Ovary (tissue), 9 donors: ENCODE results near the gene RPS15. TPM values are rescaled to one million over a fixed set of nuclear protein-coding genes. Genes with fewer than 3 reads are reported as not detected.

Experiments
- DNase-seq, 5 donors: peaks; one replicate each; pipeline ENCODE4 v3.0.0-alpha.2; 2019 to 2020
- H3K27ac ChIP-seq, 2 donors: fragments of 200-600 bp; one replicate each; pipeline versions ENCODE4 v1.5.1 to v1.8.0; 2019 to 2022
- H3K27me3 ChIP-seq: fragments of 200-600 bp; one replicate; pipeline ENCODE4 v1.8.0; 2022
- H3K36me3 ChIP-seq: fragments of 200-600 bp; sonication (generic); one replicate; pipeline ENCODE4 v1.5.1; 2019
- H3K4me1 ChIP-seq: one replicate; pipeline ENCODE4 v1.8.1; 2013; ENCODE audit warnings: mild to moderate bottlenecking, moderate library complexity; ENCODE audit not compliant: insufficient read depth
- H3K4me3 ChIP-seq: fragments of 200-600 bp; sonication (generic); one replicate; pipeline ENCODE4 v1.5.1; 2017
- H3K9me3 ChIP-seq, 2 donors: fragments of 200-600 bp in 1 of 2; sonication (generic) in 1 of 2; one replicate each; pipeline versions ENCODE4 v1.5.1 to v1.8.1; 2013 to 2019; ENCODE audit warnings: mild to moderate bottlenecking in 1 of 2, moderate library complexity in 1 of 2
- EP300 ChIP-seq: sonication (generic); formaldehyde crosslinking; IDR thresholded peaks from one replicate; pipeline ENCODE4 v1.6.1; 2017; ENCODE audit warnings: antibody characterized with exemption
- POLR2A ChIP-seq: fragments of 450-650 bp; IDR thresholded peaks from one replicate; pipeline ENCODE4 v1.6.1; 2017; ENCODE audit warnings: antibody characterized with exemption, mild to moderate bottlenecking, moderate library complexity
- WGBS, 3 donors: extraction: QIAGEN DNeasy Blood & Tissue Kit in 1 of 3; methylation state at CpG; one replicate each; pipeline versions ENCODE4 v1.1.5 to v1.1.7; 2013 to 2017; 5-methylcytosine and 5-hydroxymethylcytosine counted together
- intact Hi-C, 4 donors: fragments of 100-400 bp; cut with DNase I; formaldehyde crosslinking; loops; one replicate each; pipeline versions ENCODE4 v1.11.0 to v1.15.1; 2022 to 2023
- polyA plus RNA-seq, 2 donors: library from polyadenylated mRNA; stranded (reverse); fragments of 200-250 nt in 1 of 2; fragments of 350-450 nt in 1 of 2; fragmentation: Illumina TruSeq in 1 of 2; extraction: RNeasy Lipid Tissue Mini Kit (QIAGEN cat#74804) in 1 of 2; gene quantifications; one replicate each; pipeline ENCODE4 v1.2.3, GENCODE V29; 2013 to 2014
- total RNA-seq, 7 donors: library from RNA; depleted of rRNA in 2 of 7; stranded (reverse); fragments of >200 nt in 2 of 7; fragmentation: NEBNext Ultra II Directional in 3 of 7; extraction: Animal tissue kit (Norgen Biotek cat#: 25700) in 3 of 7; gene quantifications; one replicate each; pipeline versions ENCODE4 v1.1.0 to v1.2.4, GENCODE V29; 2016 to 2023
- TF ChIP-seq, protein P1 (sequence below), 3 donors: fragments of 450-650 bp in 2 of 3; fragments of 200-600 bp in 1 of 3; IDR thresholded peaks; one replicate each; pipeline versions ENCODE4 v1.5.1 to v1.8.0; 2016 to 2022; ENCODE audit warnings: antibody characterized with exemption in 3 of 3, mild to moderate bottlenecking in 1 of 3
- donor health status: DM: no; HTN: no; CAD: no; lungs with moderate emphysema.
- donor health status: DM: no; HTN: no; CAD: no.
- donor health status: Bipolar disorder and iron deficiency.
- donor health status: DM: yes; HTN: yes; CAD: no.
- donor health status: DM: no; HTN: no; CAD: no.
- donor health status: DM: yes; HTN: yes; CAD: no.

RPS15 gene
- total and polyA plus RNA-seq, 9 donors = 174 to 7,253 (median 2,328) TPM

DNA sequence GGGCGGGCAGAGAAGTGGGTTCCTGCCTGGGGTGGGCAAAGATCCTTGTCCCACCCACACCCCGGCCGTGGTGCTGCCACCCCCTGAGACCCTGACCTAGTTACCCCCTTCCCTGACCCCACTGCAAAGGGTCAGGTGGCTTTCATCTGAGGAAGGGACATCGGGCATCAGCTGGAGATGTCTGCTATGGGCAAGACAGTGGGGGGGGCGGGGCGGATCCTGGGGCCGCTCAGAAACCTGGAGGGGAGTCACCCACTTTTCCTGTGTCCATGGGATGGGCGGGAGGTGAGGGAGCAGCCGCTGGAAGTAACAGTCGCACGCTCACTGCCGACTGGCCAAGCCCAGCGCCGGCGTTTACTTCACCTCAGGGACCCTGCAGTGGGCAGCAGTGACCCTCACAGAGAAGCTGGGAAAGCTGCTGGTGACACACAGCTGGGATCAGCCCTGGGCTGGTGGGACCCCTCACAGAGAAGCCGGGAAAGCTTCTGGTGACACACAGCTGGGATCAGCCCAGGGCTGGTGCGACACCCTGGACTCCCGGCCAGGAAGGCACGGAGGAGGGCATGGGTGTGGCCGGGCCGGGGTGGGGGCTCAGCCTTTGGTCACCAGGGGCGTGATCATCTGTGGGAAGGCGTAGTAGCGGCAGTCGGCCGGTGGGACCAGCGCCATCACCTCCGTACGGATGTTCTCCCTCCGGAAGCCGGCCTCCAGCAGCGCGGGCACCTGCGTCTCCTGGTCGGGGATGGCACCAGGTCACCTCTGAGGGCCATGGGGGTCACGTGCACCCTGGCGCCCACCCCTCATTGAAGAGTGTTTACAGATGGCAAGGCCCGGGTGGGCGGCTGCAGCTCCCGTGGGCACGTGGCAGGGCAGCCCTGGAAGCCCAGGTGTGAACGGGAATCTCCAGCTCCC is 41.2 kb upstream of the RPS15 start:
- 64 to 71% (median 70%) methylated on average over 33 to 42 of the region's 42 CpGs for WGBS, 3 donors
- no peaks in the 10 kb centered on the region for H3K9me3 ChIP-seq
- intact Hi-C loops = no loop called here
- H3K4me3 ChIP-seq = no peak overlapping the region
- TF ChIP-seq, protein P1, sequence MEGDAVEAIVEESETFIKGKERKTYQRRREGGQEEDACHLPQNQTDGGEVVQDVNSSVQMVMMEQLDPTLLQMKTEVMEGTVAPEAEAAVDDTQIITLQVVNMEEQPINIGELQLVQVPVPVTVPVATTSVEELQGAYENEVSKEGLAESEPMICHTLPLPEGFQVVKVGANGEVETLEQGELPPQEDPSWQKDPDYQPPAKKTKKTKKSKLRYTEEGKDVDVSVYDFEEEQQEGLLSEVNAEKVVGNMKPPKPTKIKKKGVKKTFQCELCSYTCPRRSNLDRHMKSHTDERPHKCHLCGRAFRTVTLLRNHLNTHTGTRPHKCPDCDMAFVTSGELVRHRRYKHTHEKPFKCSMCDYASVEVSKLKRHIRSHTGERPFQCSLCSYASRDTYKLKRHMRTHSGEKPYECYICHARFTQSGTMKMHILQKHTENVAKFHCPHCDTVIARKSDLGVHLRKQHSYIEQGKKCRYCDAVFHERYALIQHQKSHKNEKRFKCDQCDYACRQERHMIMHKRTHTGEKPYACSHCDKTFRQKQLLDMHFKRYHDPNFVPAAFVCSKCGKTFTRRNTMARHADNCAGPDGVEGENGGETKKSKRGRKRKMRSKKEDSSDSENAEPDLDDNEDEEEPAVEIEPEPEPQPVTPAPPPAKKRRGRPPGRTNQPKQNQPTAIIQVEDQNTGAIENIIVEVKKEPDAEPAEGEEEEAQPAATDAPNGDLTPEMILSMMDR (IDR thresholded peaks at IDR 0.05) = no peak
- TF ChIP-seq EP300 (no peak), POLR2A (no peak)
- no peak overlapping the region for H3K27ac ChIP-seq
- no peaks in the 10 kb centered on the region for H3K36me3 ChIP-seq
- H3K4me1 ChIP-seq = peaks cover 12% of the 10 kb centered on the region
- no peak for DNase-seq
- H3K27me3 ChIP-seq = no peaks in the 10 kb centered on the region

DNA sequence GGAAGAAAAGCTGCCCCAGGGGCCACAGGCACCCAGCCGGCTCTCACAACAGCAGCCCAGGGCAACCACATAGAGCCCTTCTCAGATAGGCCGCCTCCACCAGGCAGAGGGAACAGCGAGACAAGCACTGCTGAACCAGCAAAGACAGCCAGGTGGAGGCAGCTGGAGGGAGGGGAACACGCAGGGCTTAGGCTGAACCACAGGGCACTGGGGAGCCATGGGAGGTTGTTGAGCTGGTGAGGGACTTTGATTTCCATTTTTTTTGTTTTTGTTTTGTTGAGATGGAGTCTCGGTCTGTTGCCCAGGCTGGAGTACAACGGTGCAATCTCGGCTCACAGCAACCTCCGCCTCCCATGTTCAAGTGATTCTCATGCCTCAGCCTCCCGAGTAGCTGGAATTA is 40.4 kb upstream of the RPS15 start:
- no peaks in the 10 kb centered on the region for H3K9me3 ChIP-seq
- no peak for DNase-seq
- peaks cover 14% of the 10 kb centered on the region for H3K4me1 ChIP-seq
- H3K27me3 ChIP-seq = no peaks in the 10 kb centered on the region
- H3K4me3 ChIP-seq = no peak overlapping the region
- intact Hi-C loops = no loop called here
- no peak overlapping the region for H3K27ac ChIP-seq
- H3K36me3 ChIP-seq = no peaks in the 10 kb centered on the region
- WGBS, 3 donors = 82 to 93% (median 87%) methylated on average over 9 of the region's 9 CpGs
- TF ChIP-seq, protein P1 (IDR thresholded peaks at IDR 0.05) = no peak
- TF ChIP-seq POLR2A (no peak), EP300 (no peak)

DNA sequence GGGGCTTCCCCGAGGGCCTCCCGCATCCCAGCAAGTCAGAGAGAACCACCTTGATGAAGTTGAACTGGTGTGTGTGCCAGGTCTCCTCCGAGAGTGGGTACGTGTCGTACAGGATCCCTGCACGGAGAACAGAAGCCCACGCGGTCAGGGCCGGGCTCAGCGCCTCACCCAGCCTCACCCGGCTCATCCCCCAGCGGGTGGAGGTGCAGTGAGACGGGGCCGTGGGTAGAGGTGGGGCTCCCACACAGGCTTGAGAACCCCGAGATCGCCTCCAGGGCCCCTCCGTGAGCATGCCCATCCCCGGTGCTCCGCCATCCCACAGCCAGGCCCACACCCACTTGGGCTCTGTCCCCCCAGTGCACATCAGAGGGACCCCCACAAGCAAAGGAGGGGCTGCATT is 39.1 kb upstream of the RPS15 start:
- intact Hi-C loops = no loop called here

DNA sequence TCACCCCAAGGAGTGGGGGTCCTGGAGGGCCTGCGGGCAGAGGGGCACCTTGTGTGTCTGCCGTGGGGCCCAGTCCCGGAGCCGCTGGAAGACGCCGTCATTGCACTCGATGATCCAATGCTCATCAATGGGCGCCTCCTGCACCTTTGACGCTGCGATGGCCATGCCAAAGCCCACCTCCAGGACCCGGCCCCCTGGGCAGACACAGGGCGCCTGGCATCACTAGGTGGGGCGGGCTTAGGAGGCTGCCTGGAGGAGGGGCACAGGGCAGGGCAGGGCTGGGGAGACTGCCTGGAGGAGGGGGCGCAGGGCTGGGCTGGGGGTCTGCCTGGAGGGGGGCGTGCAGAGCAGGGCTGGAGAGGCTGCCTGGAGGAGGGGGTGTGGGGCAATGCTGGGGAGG is 38.5 kb upstream of the RPS15 start:
- WGBS, 3 donors = 89 to 90% (median 89%) methylated on average over 10 to 15 of the region's 15 CpGs
- Histone ChIP-seq H3K36me3 (no peaks in the 10 kb centered on the region), H3K4me1 (peaks cover 16% of the 10 kb centered on the region), H3K27me3 (no peaks in the 10 kb centered on the region), H3K4me3 (no peak overlapping the region), H3K9me3 (no peaks in the 10 kb centered on the region), H3K27ac (no peak overlapping the region)
- intact Hi-C loops = no loop called here
- DNase-seq = no peak
- TF ChIP-seq EP300 (no peak), POLR2A (no peak)

More for the DNA sequence above, 39.1 kb upstream of the RPS15 start:
- Histone ChIP-seq H3K9me3 (no peaks in the 10 kb centered on the region), H3K4me1 (peaks cover 16% of the 10 kb centered on the region), H3K36me3 (no peaks in the 10 kb centered on the region), H3K27ac (no peak overlapping the region), H3K4me3 (no peak overlapping the region), H3K27me3 (no peaks in the 10 kb centered on the region)
- DNase-seq = no peak
- 88 to 90% (median 90%) methylated on average over 19 of the region's 19 CpGs for WGBS, 3 donors
- TF ChIP-seq EP300 = no peak
- no peak for TF ChIP-seq POLR2A
- TF ChIP-seq, protein P1 (IDR thresholded peaks at IDR 0.05) = no peak
